ENCODE data around the gene ERCC2. TPM values are rescaled to one million over a fixed set of nuclear protein-coding genes. Genes with fewer than 3 reads are reported as not detected.
"Not testable (repeated sequence)": the region's sequence is repeated elsewhere in the genome, so short reads cannot be mapped to it uniquely, and the experiment has no call there.

Gene ERCC2
- total and polyA plus RNA-seq, 5 donors from 2014 or later, result 4.4 to 15.5 (median 6.8) TPM

DNA sequence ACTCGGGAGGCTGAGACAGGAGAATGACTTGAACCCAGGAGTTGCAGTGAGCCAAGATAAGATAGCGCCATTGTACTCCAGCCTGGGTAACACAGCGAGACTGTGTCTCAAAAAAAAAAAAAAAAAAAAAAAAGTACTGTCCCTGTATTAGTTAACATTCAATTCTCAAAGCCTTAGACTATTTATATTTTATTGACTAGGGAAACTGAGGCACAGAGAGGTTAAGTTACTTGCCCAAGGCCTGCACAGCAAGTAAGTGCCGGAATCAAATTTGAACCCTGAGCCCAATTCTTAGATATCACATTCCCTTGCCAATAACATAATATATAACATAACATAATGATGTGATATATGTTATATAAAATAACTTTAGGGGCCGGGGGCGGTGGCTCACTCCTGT is 30.7 kb downstream of the ERCC2 start:
- H3K4me1 Mint-ChIP-seq, result peaks cover 0 to 9% (median 6%) of the 10 kb centered on the region in 4 donors
- H3K27me3 Mint-ChIP-seq, result peaks cover 32% of the 10 kb centered on the region
- H3K27ac Mint-ChIP-seq, result no peak overlapping the region
- H3K27ac ChIP-seq (ENCODE audit: insufficient read depth, low read length, poor library complexity, severe bottlenecking), result no peak overlapping the region
- H3K9me3 ChIP-seq (ENCODE audit: control insufficient read depth in 2 of 2, low read length in 2 of 2), result no peaks in the 10 kb centered on the region
- H3K4me3 Mint-ChIP-seq, result peak overlapping the region in 1 of 4 donors; percentile 78
- H3K4me1 ChIP-seq (ENCODE audit: control insufficient read depth, insufficient read depth, low read length, poor library complexity, severe bottlenecking), result peaks cover 10% of the 10 kb centered on the region
- ATAC-seq (ENCODE audit: low read depth in 2 of 2) (no peak), DNase-seq (no peak)
- H3K36me3 Mint-ChIP-seq, result no peaks in the 10 kb centered on the region
- H3K9me3 Mint-ChIP-seq, result peaks cover 0 to 4% (median 0%) of the 10 kb centered on the region in 7 donors
- no peaks in the 10 kb centered on the region for H3K36me3 ChIP-seq (ENCODE audit: control insufficient read depth, insufficient read depth, low read length)
- no peak overlapping the region for H3K4me3 ChIP-seq (ENCODE audit: low read depth, low read length)
- H3K27me3 ChIP-seq (ENCODE audit: control insufficient read depth, insufficient read depth, low read length), result peaks cover 6% of the 10 kb centered on the region

DNA sequence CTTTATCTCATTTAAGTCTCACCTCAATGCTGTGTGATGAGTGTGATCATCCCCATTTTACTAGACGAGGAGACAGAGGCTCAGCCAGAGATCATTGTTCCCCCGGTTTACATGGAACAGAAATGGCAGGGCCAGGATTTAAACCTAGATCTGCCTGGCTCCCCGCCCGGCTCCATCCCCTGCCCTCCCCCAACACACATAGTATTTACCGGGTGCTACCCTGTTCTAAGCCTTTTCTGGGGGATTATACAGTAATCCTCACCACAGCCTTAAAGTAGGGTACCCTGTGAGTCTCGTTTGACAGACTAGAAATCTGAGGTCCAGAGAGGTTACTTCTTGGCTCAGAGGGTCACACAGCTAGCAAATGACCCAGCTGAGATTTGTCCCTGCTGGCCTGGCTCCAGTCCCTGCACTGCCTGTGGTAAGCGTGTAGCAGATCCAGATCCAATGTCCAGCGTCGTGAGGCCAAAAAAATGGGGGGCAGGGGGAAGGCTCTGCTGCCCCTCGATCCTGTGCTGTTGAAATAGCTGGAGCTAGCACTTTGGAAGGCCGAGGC is 33.6 kb downstream of the ERCC2 start:
- Histone ChIP-seq H3K4me3 (ENCODE audit: low read depth, low read length) (no peak overlapping the region), H3K4me1 (ENCODE audit: control insufficient read depth, insufficient read depth, low read length, poor library complexity, severe bottlenecking) (peaks cover 10% of the 10 kb centered on the region), H3K27ac (ENCODE audit: insufficient read depth, low read length, poor library complexity, severe bottlenecking) (no peak overlapping the region), H3K36me3 (ENCODE audit: control insufficient read depth, insufficient read depth, low read length) (no peaks in the 10 kb centered on the region), H3K9me3 (ENCODE audit: control insufficient read depth in 2 of 2, low read length in 2 of 2) (no peaks in the 10 kb centered on the region), H3K27me3 (ENCODE audit: control insufficient read depth, insufficient read depth, low read length) (no peaks in the 10 kb centered on the region)
- H3K9me3 Mint-ChIP-seq, result peaks cover 0 to 4% (median 0%) of the 10 kb centered on the region in 7 donors
- H3K4me3 Mint-ChIP-seq, result no peak overlapping the region
- no peaks in the 10 kb centered on the region for H3K36me3 Mint-ChIP-seq
- peaks cover 32% of the 10 kb centered on the region for H3K27me3 Mint-ChIP-seq
- DNase-seq (no peak), ATAC-seq (ENCODE audit: low read depth in 2 of 2) (no peak)
- H3K4me1 Mint-ChIP-seq, result peaks cover 0 to 12% (median 6%) of the 10 kb centered on the region in 4 donors
- no peak overlapping the region for H3K27ac Mint-ChIP-seq

DNA sequence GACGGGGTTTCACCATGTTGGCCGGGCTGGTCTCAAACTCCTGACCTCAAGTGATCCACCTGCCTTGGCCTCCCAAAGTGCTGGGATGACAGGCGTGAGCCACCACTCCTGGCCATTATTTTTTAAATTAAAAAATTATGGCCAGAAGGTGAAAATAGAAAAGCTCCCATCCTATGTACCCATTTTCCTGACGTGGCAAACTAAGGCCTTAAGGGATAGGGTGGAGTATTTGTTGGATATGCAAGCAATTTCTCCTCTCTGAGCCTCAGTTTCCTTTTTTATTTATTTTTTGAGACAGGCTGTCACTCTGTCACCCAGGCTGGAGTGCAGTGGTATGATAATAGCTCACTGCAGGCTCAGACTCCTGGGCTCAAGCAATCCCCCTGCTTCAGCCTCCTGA is 35.5 kb downstream of the ERCC2 start:
- not testable (repeated sequence) for H3K4me1 Mint-ChIP-seq, H3K9me3 Mint-ChIP-seq, H3K36me3 Mint-ChIP-seq

DNA sequence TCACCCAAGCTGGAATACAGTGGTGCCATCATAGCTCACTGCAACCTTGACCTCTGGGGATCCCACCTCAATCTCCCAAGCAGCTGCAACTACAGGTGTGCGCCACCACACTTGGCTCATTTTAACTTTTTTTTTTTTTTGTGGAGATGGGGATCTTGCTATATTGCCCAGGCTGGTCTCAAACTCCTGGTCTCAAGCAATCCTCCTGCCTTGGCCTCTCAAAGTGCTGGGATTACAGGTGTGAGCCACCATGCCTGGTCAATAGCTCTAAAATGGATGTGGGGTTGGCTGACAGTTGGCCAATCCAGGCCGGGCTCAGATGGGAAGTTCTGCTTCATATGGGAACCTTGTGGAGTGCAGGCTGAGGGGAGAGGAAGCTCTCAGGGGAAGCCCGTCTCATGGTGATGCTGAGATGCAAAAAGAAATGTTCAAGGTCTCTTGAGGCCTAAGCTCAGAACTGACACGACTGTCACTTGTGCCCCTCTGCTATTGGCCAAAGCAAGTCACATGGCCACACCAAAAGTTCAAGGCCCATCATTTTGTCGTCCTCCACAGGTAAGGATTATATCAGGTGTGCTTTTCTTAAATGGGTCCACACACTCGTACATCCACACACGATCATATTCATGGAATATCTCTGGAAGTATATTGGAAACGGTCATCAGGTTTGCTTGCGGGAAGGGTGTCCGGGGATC is 36.6 kb downstream of the ERCC2 start:
- Histone ChIP-seq H3K27ac (ENCODE audit: insufficient read depth, low read length, poor library complexity, severe bottlenecking) (no peak overlapping the region), H3K27me3 (ENCODE audit: control insufficient read depth, insufficient read depth, low read length) (no peaks in the 10 kb centered on the region), H3K36me3 (ENCODE audit: control insufficient read depth, insufficient read depth, low read length) (no peaks in the 10 kb centered on the region), H3K4me3 (ENCODE audit: low read depth, low read length) (no peak overlapping the region), H3K9me3 (ENCODE audit: control insufficient read depth in 2 of 2, low read length in 2 of 2) (no peaks in the 10 kb centered on the region), H3K4me1 (ENCODE audit: control insufficient read depth, insufficient read depth, low read length, poor library complexity, severe bottlenecking) (no peaks in the 10 kb centered on the region)
- ATAC-seq (ENCODE audit: low read depth in 2 of 2), result no peak
- H3K4me3 Mint-ChIP-seq, result no peak overlapping the region
- peaks cover 0 to 2% (median 0%) of the 10 kb centered on the region in 7 donors for H3K9me3 Mint-ChIP-seq
- H3K27ac Mint-ChIP-seq, result no peak overlapping the region
- H3K36me3 Mint-ChIP-seq, result no peaks in the 10 kb centered on the region
- DNase-seq, result no peak
- H3K4me1 Mint-ChIP-seq, result peaks cover 0 to 7% (median 3%) of the 10 kb centered on the region in 4 donors
- H3K27me3 Mint-ChIP-seq, result peaks cover 16% of the 10 kb centered on the region

More for the DNA sequence above, 35.5 kb downstream of the ERCC2 start:
- peaks cover 27% of the 10 kb centered on the region for H3K27me3 Mint-ChIP-seq
- not testable (repeated sequence) for H3K9me3 ChIP-seq (ENCODE audit: control insufficient read depth in 2 of 2, low read length in 2 of 2); H3K27ac ChIP-seq (ENCODE audit: insufficient read depth, low read length, poor library complexity, severe bottlenecking); H3K27me3 ChIP-seq (ENCODE audit: control insufficient read depth, insufficient read depth, low read length); H3K4me1 ChIP-seq (ENCODE audit: control insufficient read depth, insufficient read depth, low read length, poor library complexity, severe bottlenecking); ATAC-seq (ENCODE audit: low read depth in 2 of 2); H3K36me3 ChIP-seq (ENCODE audit: control insufficient read depth, insufficient read depth, low read length); H3K4me3 ChIP-seq (ENCODE audit: low read depth, low read length); DNase-seq; H3K4me3 Mint-ChIP-seq; H3K27ac Mint-ChIP-seq

DNA sequence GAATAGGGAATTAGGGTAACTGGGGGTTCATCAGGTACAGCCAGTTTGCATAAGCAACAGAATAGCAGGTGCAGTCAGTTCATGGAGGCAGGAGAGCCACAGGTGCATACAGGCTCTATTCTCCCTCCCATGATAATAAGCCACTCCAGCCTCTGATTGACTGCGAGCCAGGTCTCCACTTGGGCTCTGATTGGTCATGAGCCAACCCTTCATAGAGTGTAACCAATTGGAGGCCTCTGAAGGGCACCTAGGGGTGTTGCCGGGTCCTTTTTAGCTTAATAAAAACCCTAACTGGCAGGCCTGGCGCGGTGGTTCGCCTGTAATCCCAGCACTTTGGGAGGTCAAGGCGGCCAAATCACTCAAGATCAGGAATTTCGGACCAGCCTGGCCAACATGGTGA is 39.0 kb downstream of the ERCC2 start:
- Mint-ChIP-seq H3K27me3 (peaks cover 9% of the 10 kb centered on the region), H3K9me3 (no peaks in the 10 kb centered on the region), H3K4me1 (peaks cover 0 to 3% (median under 1%) of the 10 kb centered on the region in 4 donors), H3K4me3 (no peak overlapping the region), H3K27ac (no peak overlapping the region), H3K36me3 (no peaks in the 10 kb centered on the region)
- Histone ChIP-seq H3K4me1 (ENCODE audit: control insufficient read depth, insufficient read depth, low read length, poor library complexity, severe bottlenecking) (no peaks in the 10 kb centered on the region), H3K4me3 (ENCODE audit: low read depth, low read length) (no peak overlapping the region), H3K27me3 (ENCODE audit: control insufficient read depth, insufficient read depth, low read length) (no peaks in the 10 kb centered on the region), H3K9me3 (ENCODE audit: control insufficient read depth in 2 of 2, low read length in 2 of 2) (no peaks in the 10 kb centered on the region), H3K27ac (ENCODE audit: insufficient read depth, low read length, poor library complexity, severe bottlenecking) (no peak overlapping the region), H3K36me3 (ENCODE audit: control insufficient read depth, insufficient read depth, low read length) (no peaks in the 10 kb centered on the region)
- DNase-seq (no peak), ATAC-seq (ENCODE audit: low read depth in 2 of 2) (no peak)

DNA sequence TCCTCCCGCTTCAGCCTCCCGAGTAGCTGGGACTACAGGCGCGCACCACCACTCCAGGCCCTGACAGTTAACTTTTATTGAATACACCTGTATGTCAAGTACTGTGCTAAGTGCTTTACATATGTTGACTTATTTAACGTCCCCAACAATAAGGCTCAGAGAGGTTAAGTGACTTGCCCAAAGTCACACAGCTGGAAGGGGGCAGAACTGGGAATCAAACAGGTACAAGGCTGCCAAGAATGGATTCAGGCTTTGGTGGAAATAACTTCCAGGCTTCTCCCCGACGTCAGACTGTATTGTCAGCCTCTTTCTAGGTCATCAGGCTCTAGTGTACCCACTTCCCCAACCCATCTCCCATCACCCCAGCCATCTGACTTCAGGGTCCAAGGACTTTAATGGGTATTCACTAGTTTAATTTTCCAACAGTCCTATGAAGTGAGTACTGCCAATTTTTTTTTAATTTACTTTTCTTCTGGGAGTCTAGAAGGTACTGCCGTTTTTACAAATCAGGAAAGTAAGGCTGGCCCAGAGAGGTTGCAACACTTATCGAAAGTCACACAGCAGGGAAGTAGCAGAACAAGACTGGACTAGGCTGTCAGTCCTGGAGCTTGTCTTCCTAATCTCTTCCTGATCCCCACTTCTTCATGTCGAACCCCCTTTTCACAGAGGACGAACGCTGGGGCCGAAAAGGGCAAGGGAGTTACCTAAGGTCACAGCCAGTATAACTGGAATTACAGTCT is 42.8 kb downstream of the ERCC2 start:
- no peaks in the 10 kb centered on the region for H3K9me3 Mint-ChIP-seq
- H3K4me1 ChIP-seq (ENCODE audit: control insufficient read depth, insufficient read depth, low read length, poor library complexity, severe bottlenecking), result no peaks in the 10 kb centered on the region
- no peaks in the 10 kb centered on the region for H3K36me3 ChIP-seq (ENCODE audit: control insufficient read depth, insufficient read depth, low read length)
- peaks cover 0 to 3% (median 0%) of the 10 kb centered on the region in 4 donors for H3K4me1 Mint-ChIP-seq
- no peak overlapping the region for H3K4me3 ChIP-seq (ENCODE audit: low read depth, low read length)
- peak overlapping the region in 1 of 3 donors; percentile 71 for H3K27ac Mint-ChIP-seq
- peaks cover 25% of the 10 kb centered on the region for H3K27me3 Mint-ChIP-seq
- H3K4me3 Mint-ChIP-seq, result no peak overlapping the region
- no peaks in the 10 kb centered on the region for H3K9me3 ChIP-seq (ENCODE audit: control insufficient read depth in 2 of 2, low read length in 2 of 2)
- H3K36me3 Mint-ChIP-seq, result no peaks in the 10 kb centered on the region
- no peak for ATAC-seq (ENCODE audit: low read depth in 2 of 2)
- H3K27ac ChIP-seq (ENCODE audit: insufficient read depth, low read length, poor library complexity, severe bottlenecking), result no peak overlapping the region
- DNase-seq, result no peak
- H3K27me3 ChIP-seq (ENCODE audit: control insufficient read depth, insufficient read depth, low read length), result peaks cover 5% of the 10 kb centered on the region

DNA sequence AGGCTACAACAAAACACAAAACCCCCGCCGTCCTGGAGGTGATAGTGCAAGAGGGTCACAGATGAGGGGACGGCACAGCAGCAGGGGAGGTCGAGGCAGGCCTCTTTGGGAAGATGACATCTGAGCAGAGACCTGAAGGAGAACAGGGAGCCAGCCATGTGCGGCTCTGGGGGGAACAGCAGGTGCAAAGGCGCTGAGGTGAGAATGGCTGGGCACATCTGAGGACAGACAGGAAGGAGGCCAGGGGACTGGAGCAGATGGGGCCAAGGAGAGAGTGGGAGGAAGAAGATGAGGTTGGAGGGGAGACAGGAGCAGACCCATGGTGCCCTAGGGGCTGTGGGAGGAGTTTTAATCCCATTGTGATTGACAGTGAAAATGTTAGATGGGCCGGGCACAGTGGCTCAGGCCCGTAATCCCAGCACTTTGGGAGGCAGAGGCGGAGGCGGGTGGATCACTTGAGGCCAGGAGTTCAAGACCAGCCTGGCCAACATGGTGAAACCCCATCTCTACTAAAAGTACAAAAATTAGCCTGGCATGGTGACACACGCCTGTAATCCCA is 45.9 kb downstream of the ERCC2 start:
- H3K36me3 ChIP-seq (ENCODE audit: control insufficient read depth, insufficient read depth, low read length), result no peaks in the 10 kb centered on the region
- H3K27ac ChIP-seq (ENCODE audit: insufficient read depth, low read length, poor library complexity, severe bottlenecking), result no peak overlapping the region
- no peaks in the 10 kb centered on the region for H3K9me3 ChIP-seq (ENCODE audit: control insufficient read depth in 2 of 2, low read length in 2 of 2)
- DNase-seq (no peak), ATAC-seq (ENCODE audit: low read depth in 2 of 2) (no peak)
- Mint-ChIP-seq H3K4me3 (no peak overlapping the region), H3K27ac (no peak overlapping the region), H3K27me3 (peaks cover 41% of the 10 kb centered on the region), H3K9me3 (peaks cover 0 to 1% (median 0%) of the 10 kb centered on the region in 7 donors), H3K36me3 (no peaks in the 10 kb centered on the region), H3K4me1 (peaks cover 0 to 3% (median 0%) of the 10 kb centered on the region in 4 donors)
- no peak overlapping the region for H3K4me3 ChIP-seq (ENCODE audit: low read depth, low read length)
- no peaks in the 10 kb centered on the region for H3K4me1 ChIP-seq (ENCODE audit: control insufficient read depth, insufficient read depth, low read length, poor library complexity, severe bottlenecking)
- H3K27me3 ChIP-seq (ENCODE audit: control insufficient read depth, insufficient read depth, low read length), result peaks cover 5% of the 10 kb centered on the region
